DND-41 (cell line): ENCODE data around the gene SHROOM2.

Source experiments
- ATAC-seq: fragments of 200-7000 bp; cut with Tn5 transposase; 3 replicates; pipeline ENCODE4 v1.9.1; 2021; ENCODE audit warnings: low read depth; ENCODE audit not compliant: insufficient read depth
- DNase-seq: peaks from one replicate; pipeline ENCODE4 v3.0.0-alpha.2; 2020
- H2AFZ ChIP-seq: 2 replicates; pipeline ENCODE4 v1.6.0; 2012; ENCODE audit warnings: low read depth, low read length
- H3K27ac ChIP-seq: 2 replicates; pipeline ENCODE4 v1.5.1; 2012; ENCODE audit warnings: low read length, inconsistent platforms
- H3K27me3 ChIP-seq: fragments of 200-600 bp; sonication (generic); 2 replicates; pipeline ENCODE4 v1.6.0; 2012; ENCODE audit warnings: low read length, mild to moderate bottlenecking, inconsistent platforms; ENCODE audit not compliant: insufficient read depth, poor library complexity
- H3K36me3 ChIP-seq: 2 replicates; pipeline ENCODE4 v1.5.1; 2012; ENCODE audit warnings: low read length, inconsistent platforms; ENCODE audit not compliant: insufficient read depth
- H3K4me1 ChIP-seq: 2 replicates; pipeline ENCODE4 v1.5.1; 2012; ENCODE audit warnings: mild to moderate bottlenecking, low read length; ENCODE audit not compliant: insufficient read depth
- H3K4me2 ChIP-seq: 2 replicates; pipeline ENCODE4 v1.6.0; 2012; ENCODE audit warnings: mild to moderate bottlenecking, moderate library complexity, low read length, inconsistent platforms; ENCODE audit not compliant: insufficient read depth
- H3K4me3 ChIP-seq, 2 experiments: fragments of 200-600 bp in 1 of 2; shearing (Covaris generic) in 1 of 2; 2 replicates each; pipeline ENCODE4 v1.5.1; 2012 to 2016; ENCODE audit warnings: inconsistent platforms in 2 of 2, low read length in 2 of 2, mild to moderate bottlenecking in 2 of 2, low read depth in 1 of 2, moderate library complexity in 1 of 2
- H3K79me2 ChIP-seq: 2 replicates; pipeline ENCODE4 v1.6.0; 2012; ENCODE audit warnings: low read length, inconsistent platforms; ENCODE audit not compliant: insufficient read depth
- H3K9ac ChIP-seq: 2 replicates; pipeline ENCODE4 v1.6.0; 2012; ENCODE audit warnings: low read depth, mild to moderate bottlenecking, inconsistent platforms, low read length, moderate library complexity
- H3K9me3 ChIP-seq: 2 replicates; pipeline ENCODE4 v1.5.1; 2012; ENCODE audit warnings: low read length, moderate library complexity, mild to moderate bottlenecking, inconsistent platforms; ENCODE audit not compliant: insufficient read depth, severe bottlenecking
- H4K20me1 ChIP-seq: 2 replicates; pipeline ENCODE4 v1.6.0; 2012; ENCODE audit warnings: low read length; ENCODE audit not compliant: insufficient read depth
- CTCF ChIP-seq: IDR thresholded peaks from 2 replicates; pipeline ENCODE4 v1.5.1; 2012; ENCODE audit warnings: borderline replicate concordance, low read length, moderate library complexity, mild to moderate bottlenecking; ENCODE audit not compliant: poor library complexity, severe bottlenecking; ENCODE audit errors: extremely low read depth
- EZH2 ChIP-seq: IDR thresholded peaks from 3 replicates; pipeline ENCODE4 v1.6.1; 2012; ENCODE audit warnings: borderline replicate concordance, low read depth, mild to moderate bottlenecking, moderate library complexity, low read length, inconsistent platforms; ENCODE audit not compliant: severe bottlenecking

The SHROOM2 gene

GRCh38 chrX:9844936-9845577 is 58.8 kb downstream of the SHROOM2 start:
- no peaks in the 10 kb centered on the region for H4K20me1 ChIP-seq
- no peak overlapping the region for H3K4me3 ChIP-seq
- H3K27me3 ChIP-seq: peaks cover 3% of the 10 kb centered on the region
- H3K4me2 ChIP-seq: no peak overlapping the region
- DNase-seq (no peak), ATAC-seq (no peak)
- H3K36me3 ChIP-seq: no peaks in the 10 kb centered on the region
- peaks cover 6% of the 10 kb centered on the region; the same call in 1 of the 2 replicates for H3K4me1 ChIP-seq
- no peak overlapping the region for H3K27ac ChIP-seq
- no peak for TF ChIP-seq CTCF
- no peak for TF ChIP-seq EZH2
- H3K9me3 ChIP-seq: no peaks in the 10 kb centered on the region
- H3K79me2 ChIP-seq: no peaks in the 10 kb centered on the region
- H2AFZ ChIP-seq: no peak overlapping the region
- no peak overlapping the region for H3K9ac ChIP-seq

- Histone ChIP-seq H3K9ac (no peak overlapping the region), H2AFZ (no peak overlapping the region), H3K4me3 (no peak overlapping the region), H3K4me2 (no peak overlapping the region), H3K27me3 (peaks cover 3% of the 10 kb centered on the region), H3K27ac (no peak overlapping the region), H4K20me1 (no peaks in the 10 kb centered on the region), H3K36me3 (no peaks in the 10 kb centered on the region), H3K9me3 (no peaks in the 10 kb centered on the region), H3K79me2 (no peaks in the 10 kb centered on the region), H3K4me1 (peaks cover 6% of the 10 kb centered on the region; the same call in 1 of the 2 replicates)
- DNase-seq: no peak
- TF ChIP-seq EZH2 (no peak), CTCF (no peak)
- ATAC-seq: no peak
Observed at GRCh38 chrX:9845578-9845952, 59.3 kb downstream of the SHROOM2 start.

GRCh38 chrX:9846631-9847030 is 60.4 kb downstream of the SHROOM2 start:
- DNase-seq (no peak), ATAC-seq (no peak)
- Histone ChIP-seq H2AFZ (no peak overlapping the region), H3K4me1 (peaks cover 6% of the 10 kb centered on the region; the same call in 1 of the 2 replicates), H3K9ac (no peak overlapping the region), H3K79me2 (no peaks in the 10 kb centered on the region), H3K27ac (no peak overlapping the region), H3K27me3 (peaks cover 3% of the 10 kb centered on the region), H3K4me2 (no peak overlapping the region), H3K36me3 (no peaks in the 10 kb centered on the region), H3K4me3 (no peak overlapping the region), H3K9me3 (no peaks in the 10 kb centered on the region), H4K20me1 (no peaks in the 10 kb centered on the region)
- TF ChIP-seq CTCF (no peak), EZH2 (no peak)
